DMS 273 treated with DMSO at 0.1 percent for 48 hours (cell line): ENCODE results near the gene DEPDC1B.
"Not testable (repeated sequence)": the region's sequence is repeated elsewhere in the genome, so short reads cannot be mapped to it uniquely, and the experiment has no call there.

ENCODE experiments used
- DNase-seq: peaks from one replicate; lab custom pipeline; 2025; lab: John Stamatoyannopoulos, UW

DEPDC1B gene

GRCh38 chr5:60648175-60648574 lies 51.8 kb downstream of the DEPDC1B start:
- no peak for DNase-seq

GRCh38 chr5:60640901-60641300 lies 59.1 kb downstream of the DEPDC1B start:
- no peak for DNase-seq

DNA sequence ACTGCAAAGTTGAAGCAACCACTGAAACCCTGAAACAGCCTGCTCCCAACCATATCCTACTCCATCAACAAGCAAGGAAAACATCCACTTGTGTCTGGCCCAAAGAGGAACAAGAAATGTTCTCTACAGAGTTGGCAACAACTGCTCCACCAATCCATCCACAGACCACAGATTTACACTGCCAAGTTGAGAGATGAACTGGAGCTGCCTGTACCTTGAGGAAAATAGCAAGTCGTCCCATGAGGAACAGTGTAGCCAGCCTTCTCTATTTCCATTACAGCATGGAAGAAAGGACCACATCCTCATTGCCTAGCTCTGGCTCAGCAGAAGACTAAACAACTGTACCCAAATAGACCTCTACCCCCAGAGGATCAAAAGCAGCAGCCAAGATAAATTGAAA lies 60.4 kb downstream of the DEPDC1B start:
- DNase-seq = no peak

DNA sequence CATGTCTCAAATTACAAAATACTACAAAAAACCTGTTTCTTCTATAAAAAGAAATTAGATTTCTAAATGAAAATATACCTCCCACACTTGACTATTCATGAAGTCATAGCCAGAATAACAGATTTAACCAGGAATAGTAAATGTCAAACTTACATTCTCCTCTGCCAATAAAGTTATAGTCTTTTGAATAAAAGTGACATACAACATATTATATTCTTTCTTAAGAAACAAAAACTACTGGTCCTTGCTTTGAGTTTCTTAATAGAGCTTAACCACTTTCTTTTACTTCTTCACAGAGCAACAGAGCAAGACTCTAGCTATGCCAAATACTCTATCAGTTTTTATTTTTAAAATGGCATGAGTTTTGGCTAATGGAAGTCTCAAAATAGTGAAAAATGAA lies 61.7 kb downstream of the DEPDC1B start:
- DNase-seq = no peak

GRCh38 chr5:60636644-60637043 lies 63.3 kb downstream of the DEPDC1B start:
- DNase-seq = no peak

GRCh38 chr5:60636001-60636400 lies 64.0 kb downstream of the DEPDC1B start:
- DNase-seq = no peak

GRCh38 chr5:60634051-60634450 lies 65.9 kb downstream of the DEPDC1B start:
- DNase-seq = no peak

DNA sequence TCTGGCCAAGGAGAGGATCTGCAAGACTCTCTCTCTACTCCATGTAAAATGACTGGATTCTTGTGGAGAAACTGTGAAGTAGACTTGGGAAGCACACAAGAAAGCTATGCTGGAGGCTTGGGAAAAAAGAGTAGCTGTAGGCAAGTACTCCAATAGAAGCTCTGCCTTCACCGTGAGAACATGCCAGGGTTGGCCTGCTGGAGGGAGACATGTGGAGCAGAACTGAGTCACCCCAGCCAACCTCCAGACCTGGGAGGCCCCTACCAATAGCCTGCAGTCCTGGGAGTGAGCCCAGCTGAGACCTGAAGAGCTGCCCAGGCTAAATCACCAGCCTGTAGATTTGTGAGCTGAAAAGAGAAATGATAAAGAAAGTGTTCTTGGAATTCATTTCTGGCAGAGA lies 66.6 kb downstream of the DEPDC1B start:
- no peak for DNase-seq

- DNase-seq = no peak
Observed at GRCh38 chr5:60632153-60632552, 67.8 kb downstream of the DEPDC1B start.

GRCh38 chr5:60630836-60631235 lies 69.1 kb downstream of the DEPDC1B start:
- DNase-seq = no peak

DNA sequence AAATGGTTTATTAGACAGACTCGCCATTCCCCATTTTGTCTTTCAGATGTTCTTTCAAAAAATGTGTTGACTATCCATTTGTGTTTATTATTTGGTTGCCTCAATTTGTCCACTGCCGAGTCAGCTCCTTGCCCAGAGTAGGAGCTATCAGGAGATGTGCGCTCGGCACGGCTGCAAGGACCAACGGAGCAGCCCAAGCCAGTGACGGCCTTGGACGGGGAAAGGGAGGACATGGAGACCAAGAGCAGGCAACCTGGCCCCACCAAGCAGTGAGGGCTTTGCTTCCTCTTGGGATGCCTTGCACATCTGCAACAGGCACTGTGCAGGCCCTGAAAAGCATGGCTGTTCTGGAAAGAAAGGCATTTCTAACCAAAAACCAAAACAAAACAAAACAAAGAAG lies 69.8 kb downstream of the DEPDC1B start:
- DNase-seq = no peak

DNA sequence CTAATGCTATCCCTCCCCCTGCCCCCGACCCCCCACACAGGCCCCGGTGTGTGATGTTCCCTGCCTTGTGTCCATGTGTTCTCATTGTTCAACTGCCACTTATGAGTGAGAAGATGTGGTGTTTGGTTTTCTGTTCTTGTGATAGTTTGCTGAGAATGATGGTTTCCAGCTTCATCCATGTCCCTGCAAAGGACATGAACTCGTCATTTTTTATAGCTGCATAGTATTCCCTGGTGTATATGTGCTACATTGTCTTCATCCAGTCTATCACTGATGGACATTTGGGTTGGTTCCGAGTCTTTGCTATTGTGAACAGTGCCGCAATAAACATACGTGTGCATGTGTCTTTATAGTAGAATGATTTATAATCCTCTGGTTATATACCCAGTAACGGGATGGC lies 75.1 kb downstream of the DEPDC1B start:
- not testable (repeated sequence) for DNase-seq

- not testable (repeated sequence) for DNase-seq
Observed at GRCh38 chr5:60620752-60621151, 79.2 kb downstream of the DEPDC1B start.

- DNase-seq = no peak
Observed at GRCh38 chr5:60613826-60614225, 86.1 kb downstream of the DEPDC1B start.

DNA sequence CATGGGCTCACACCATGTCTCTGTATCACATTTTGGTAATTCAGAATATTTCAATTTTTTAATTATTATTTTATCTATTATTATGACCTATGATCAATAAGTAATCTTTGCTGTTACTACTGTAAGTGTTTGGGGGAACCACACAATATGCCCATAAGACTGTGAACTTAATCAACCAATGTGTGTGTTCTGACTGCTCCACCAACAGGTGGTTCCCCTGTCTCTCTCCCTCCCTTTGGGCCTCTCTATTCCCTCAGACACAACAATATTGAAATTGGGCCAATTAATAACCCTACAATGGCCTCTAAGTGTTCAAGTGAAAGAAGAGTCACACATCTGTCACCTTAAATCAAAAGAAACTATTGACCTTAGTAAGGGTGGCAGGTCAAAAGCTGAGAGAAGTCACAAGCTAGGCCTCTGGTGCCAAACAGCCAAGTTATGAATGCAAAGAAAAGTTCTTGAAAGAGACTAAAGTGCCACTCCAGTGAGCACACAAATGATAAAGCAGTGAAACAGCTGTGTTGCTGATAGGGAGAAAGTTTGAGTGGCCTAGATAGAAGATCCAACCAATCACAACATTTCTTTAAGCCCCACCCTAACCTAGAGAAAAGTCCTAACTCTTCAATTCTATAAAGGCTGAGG lies 88.7 kb downstream of the DEPDC1B start:
- DNase-seq = no peak

GRCh38 chr5:60604771-60605170 lies 95.2 kb downstream of the DEPDC1B start:
- DNase-seq = no peak

GRCh38 chr5:60598424-60598823 lies 101.5 kb downstream of the DEPDC1B start:
- DNase-seq = no peak

DNA sequence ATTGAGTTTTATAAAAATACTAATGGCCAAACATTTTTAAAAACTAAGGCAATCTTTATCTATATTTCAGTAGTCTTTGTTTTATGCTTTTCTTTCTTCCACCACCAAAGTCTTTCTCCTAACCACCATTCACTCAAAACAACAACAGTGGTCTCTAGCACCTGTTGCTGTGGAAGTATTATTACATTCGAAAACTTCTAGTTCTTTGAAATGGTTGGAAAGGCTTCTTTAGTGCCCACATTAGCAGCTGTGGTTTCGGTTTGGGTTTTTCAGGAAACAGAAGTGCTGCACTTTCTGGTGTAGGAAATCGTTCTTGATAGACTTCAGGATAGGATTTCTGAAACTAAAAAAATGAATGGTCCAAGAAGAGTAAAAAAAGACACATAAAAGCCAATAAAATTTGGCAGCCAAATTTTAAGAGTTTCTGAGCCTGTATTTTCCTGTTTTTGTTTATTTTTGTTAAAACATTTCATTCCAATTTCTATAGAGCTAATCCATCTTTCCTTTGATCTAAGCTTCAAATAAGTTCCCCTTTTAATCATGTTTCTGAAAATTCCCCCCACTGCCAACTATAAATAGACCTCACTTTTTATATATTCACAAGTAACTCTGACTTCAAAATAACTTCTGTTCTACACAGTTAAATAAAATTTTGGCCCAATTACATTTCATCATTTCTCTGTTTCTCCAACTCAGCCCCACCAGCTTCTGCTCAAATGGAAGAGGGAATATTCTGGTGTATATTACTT lies 102.2 kb downstream of the DEPDC1B start:
- no peak for DNase-seq

DNA sequence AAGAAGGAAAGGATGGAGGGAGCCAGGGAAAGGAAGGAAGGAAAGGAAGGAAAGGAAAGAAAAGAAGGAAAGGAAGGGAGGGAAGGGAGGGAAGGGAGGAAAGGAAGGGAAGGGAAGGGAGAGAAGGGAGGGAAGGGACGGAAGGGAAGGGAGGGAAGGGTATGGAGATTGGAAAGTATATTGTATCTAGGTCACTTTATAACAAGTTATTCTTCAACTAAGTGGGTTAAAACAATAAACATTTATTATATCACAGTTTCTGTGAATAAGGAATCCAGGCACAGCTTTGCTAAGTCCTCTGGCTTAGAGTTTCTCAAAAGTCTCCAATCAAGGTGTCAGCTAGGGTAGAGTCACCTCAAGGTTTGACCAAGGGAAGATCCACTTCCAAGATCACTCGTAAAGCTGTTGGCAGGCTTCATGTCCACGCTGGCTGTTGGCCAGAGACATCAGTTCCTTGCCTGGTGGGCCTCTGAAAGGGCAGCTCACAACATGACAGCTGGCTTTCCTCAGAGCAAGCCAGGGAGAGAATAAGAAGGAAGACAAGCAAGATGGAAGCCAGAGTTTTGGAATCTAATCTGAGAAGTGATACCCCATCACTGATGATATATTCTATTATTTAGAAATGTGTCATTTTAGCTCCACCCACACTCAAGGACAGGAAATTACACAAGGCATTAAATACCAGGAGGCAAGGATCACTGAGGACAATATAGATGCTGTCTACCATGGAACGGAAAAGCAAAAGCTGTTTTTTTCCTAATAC lies 105.1 kb downstream of the DEPDC1B start:
- no peak for DNase-seq

DNA sequence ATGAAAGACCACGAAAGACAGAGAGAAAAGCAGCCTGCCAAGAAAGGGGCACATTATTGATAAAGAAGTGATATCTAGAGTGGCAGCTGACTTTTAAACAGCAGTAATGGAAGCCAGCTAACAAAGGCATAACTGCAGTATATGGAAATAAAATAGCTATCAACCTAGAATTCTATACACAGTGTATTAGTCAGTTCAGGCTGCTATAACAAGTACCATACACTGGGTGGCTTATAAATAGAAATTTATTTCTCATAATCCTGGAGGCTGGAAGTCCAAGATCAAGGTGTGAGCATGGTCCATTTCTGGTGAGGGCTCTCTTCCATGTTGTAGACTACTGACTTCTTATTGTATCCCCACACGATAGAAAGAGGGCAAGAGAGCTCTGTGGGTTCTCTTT lies 109.8 kb downstream of the DEPDC1B start:
- no peak for DNase-seq

GRCh38 chr5:60587312-60587711 lies 112.7 kb downstream of the DEPDC1B start:
- DNase-seq = not testable (repeated sequence)

- DNase-seq = no peak
Observed at GRCh38 chr5:60586307-60586901, 113.6 kb downstream of the DEPDC1B start.

- no peak for DNase-seq
Observed at GRCh38 chr5:60585618-60586017, 114.3 kb downstream of the DEPDC1B start.
